A673 (cell line): ENCODE measurements around the gene DLG5.

Experiments
- EZH2 ChIP-seq: fragments of 200-600 bp; sonication (generic); IDR thresholded peaks from 2 replicates; pipeline ENCODE4 v1.6.1; 2017; ENCODE audit warnings: borderline replicate concordance, low read depth, mild to moderate bottlenecking, mixed read lengths, antibody characterized with exemption, low read length; ENCODE audit not compliant: poor library complexity, severe bottlenecking
- TF ChIP-seq, protein P1 (sequence below): fragments of 300-800, 200-600 bp; sonication (generic); conservative IDR thresholded peaks from 2 replicates; pipeline ENCODE4 v1.5.1; 2017; ENCODE audit warnings: low read depth, mild to moderate bottlenecking, antibody characterized with exemption, low read length, moderate library complexity, mixed read lengths

DNA sequence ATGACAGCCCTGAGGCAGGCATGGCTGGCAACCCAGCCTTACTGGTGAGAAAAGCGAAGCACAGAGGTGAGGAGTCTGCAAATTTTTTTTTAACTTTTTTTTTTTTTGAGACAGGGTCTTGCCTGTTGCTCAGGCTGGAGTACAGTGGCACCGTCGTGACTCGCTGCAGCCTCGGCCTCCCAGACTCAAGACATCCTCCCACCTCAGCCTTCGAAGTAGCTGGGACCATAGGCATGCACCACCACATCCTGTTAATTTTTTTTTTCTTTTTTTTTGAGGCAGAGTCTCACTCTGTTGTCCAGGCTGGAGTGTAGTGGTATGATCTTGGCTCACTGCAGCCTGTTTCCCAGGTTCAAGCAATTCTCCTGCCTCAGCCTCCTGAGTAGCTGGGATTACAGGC is 35.1 kb upstream of the DLG5 start:
- TF ChIP-seq, protein P1, sequence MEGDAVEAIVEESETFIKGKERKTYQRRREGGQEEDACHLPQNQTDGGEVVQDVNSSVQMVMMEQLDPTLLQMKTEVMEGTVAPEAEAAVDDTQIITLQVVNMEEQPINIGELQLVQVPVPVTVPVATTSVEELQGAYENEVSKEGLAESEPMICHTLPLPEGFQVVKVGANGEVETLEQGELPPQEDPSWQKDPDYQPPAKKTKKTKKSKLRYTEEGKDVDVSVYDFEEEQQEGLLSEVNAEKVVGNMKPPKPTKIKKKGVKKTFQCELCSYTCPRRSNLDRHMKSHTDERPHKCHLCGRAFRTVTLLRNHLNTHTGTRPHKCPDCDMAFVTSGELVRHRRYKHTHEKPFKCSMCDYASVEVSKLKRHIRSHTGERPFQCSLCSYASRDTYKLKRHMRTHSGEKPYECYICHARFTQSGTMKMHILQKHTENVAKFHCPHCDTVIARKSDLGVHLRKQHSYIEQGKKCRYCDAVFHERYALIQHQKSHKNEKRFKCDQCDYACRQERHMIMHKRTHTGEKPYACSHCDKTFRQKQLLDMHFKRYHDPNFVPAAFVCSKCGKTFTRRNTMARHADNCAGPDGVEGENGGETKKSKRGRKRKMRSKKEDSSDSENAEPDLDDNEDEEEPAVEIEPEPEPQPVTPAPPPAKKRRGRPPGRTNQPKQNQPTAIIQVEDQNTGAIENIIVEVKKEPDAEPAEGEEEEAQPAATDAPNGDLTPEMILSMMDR = no peak
- no peak for TF ChIP-seq EZH2
